ENCODE measurements around the gene SETD7. TPM values are rescaled to one million over a fixed set of nuclear protein-coding genes. Genes with fewer than 3 reads are reported as not detected.
"Not testable (repeated sequence)": the region's sequence is repeated elsewhere in the genome, so short reads cannot be mapped to it uniquely, and the experiment has no call there.

The SETD7 gene
- polyA plus RNA-seq, 1 donor from 2014 or later, result 12.0 TPM

GRCh38 chr4:139451997-139452396 is 104.0 kb downstream of the SETD7 start:
- Histone ChIP-seq H3K4me2 (ENCODE audit: low read length) (peak overlapping the region; percentile 74), H3K4me3 (ENCODE audit: low read length) (peak overlapping the region; percentile 87), H3K9ac (ENCODE audit: low read length) (no peak overlapping the region), H3K9me2 (ENCODE audit: insufficient read depth, low read length) (no peaks in the 10 kb centered on the region), H4K20me1 (ENCODE audit: insufficient read depth) (no peaks in the 10 kb centered on the region), H3K9me3 (ENCODE audit: low read length) (no peaks in the 10 kb centered on the region), H3F3A (ENCODE audit: insufficient read depth, low read length, poor library complexity, severe bottlenecking) (no peaks in the 10 kb centered on the region), H3K36me3 (ENCODE audit: insufficient read depth, low read length) (no peaks in the 10 kb centered on the region), H3K27ac (ENCODE audit: low read length) (no peak overlapping the region), H2AFZ (ENCODE audit: low read depth, low read length) (no peak overlapping the region), H3K27me3 (ENCODE audit: insufficient read depth, low read depth, low read length) (no peaks in the 10 kb centered on the region), H3K79me2 (replicated peaks; ENCODE audit: insufficient read depth, low read length) (peaks cover 19% of the 10 kb centered on the region)
- TF ChIP-seq TAF1 (IDR thresholded peaks at IDR 0.05; ENCODE audit: low read depth), result no peak

- no peaks in the 10 kb centered on the region for H3K9me3 ChIP-seq (ENCODE audit: low read length)
- H3K9ac ChIP-seq (ENCODE audit: low read length), result no peak overlapping the region
- H3K9me2 ChIP-seq (ENCODE audit: insufficient read depth, low read length), result no peaks in the 10 kb centered on the region
- TF ChIP-seq CTCF (IDR thresholded peaks at IDR 0.05; ENCODE audit: poor library complexity, severe bottlenecking) (no peak), POLR2AphosphoS5 (IDR thresholded peaks at IDR 0.05) (no peak), RAD21 (conservative IDR thresholded peaks at IDR 0.05) (no peak), REST (IDR thresholded peaks at IDR 0.05; ENCODE audit: borderline replicate concordance) (no peak), MXI1 (conservative IDR thresholded peaks at IDR 0.05; ENCODE audit: poor library complexity, severe bottlenecking) (no peak), EP300 (conservative IDR thresholded peaks at IDR 0.05; ENCODE audit: poor library complexity, severe bottlenecking) (no peak), SMC3 (conservative IDR thresholded peaks at IDR 0.05; ENCODE audit: poor library complexity) (no peak), TAF1 (IDR thresholded peaks at IDR 0.05; ENCODE audit: low read depth) (no peak), EZH2 (IDR thresholded peaks at IDR 0.05; ENCODE audit: borderline replicate concordance, insufficient read depth, low read length, poor library complexity, severe bottlenecking) (no peak)
- no peaks in the 10 kb centered on the region for H3F3A ChIP-seq (ENCODE audit: insufficient read depth, low read length, poor library complexity, severe bottlenecking)
- H4K20me1 ChIP-seq (ENCODE audit: insufficient read depth), result no peaks in the 10 kb centered on the region
- no peak overlapping the region for H2AFZ ChIP-seq (ENCODE audit: low read depth, low read length)
- H3K79me2 ChIP-seq (replicated peaks; ENCODE audit: insufficient read depth, low read length), result peaks cover 8% of the 10 kb centered on the region
- H3K4me2 ChIP-seq (ENCODE audit: low read length), result no peak overlapping the region
- H3K27me3 ChIP-seq (ENCODE audit: insufficient read depth, low read depth, low read length), result no peaks in the 10 kb centered on the region
- no peak overlapping the region for H3K27ac ChIP-seq (ENCODE audit: low read length)
- H3K36me3 ChIP-seq (ENCODE audit: insufficient read depth, low read length), result no peaks in the 10 kb centered on the region
- H3K4me3 ChIP-seq (ENCODE audit: low read length), result no peak overlapping the region
Observed at GRCh38 chr4:139450586-139450985, 105.4 kb downstream of the SETD7 start.

- not testable (repeated sequence) for H3K9ac ChIP-seq (ENCODE audit: low read length); H3K4me3 ChIP-seq (ENCODE audit: low read length); H3K79me2 ChIP-seq (replicated peaks; ENCODE audit: insufficient read depth, low read length); H3K36me3 ChIP-seq (ENCODE audit: insufficient read depth, low read length); H3K9me3 ChIP-seq (ENCODE audit: low read length); H3K4me2 ChIP-seq (ENCODE audit: low read length); H2AFZ ChIP-seq (ENCODE audit: low read depth, low read length); H3K27ac ChIP-seq (ENCODE audit: low read length); H3F3A ChIP-seq (ENCODE audit: insufficient read depth, low read length, poor library complexity, severe bottlenecking); H3K9me2 ChIP-seq (ENCODE audit: insufficient read depth, low read length); H3K27me3 ChIP-seq (ENCODE audit: insufficient read depth, low read depth, low read length); H4K20me1 ChIP-seq (ENCODE audit: insufficient read depth)
Observed at GRCh38 chr4:139447078-139447477, 108.9 kb downstream of the SETD7 start.

Other genes starting within 250 kb of the SETD7 start
- gene RAB33B, start 102.1 kb downstream of the SETD7 start, polyA plus RNA-seq, result 8.6 and 10.7 TPM in 2 replicates
- 2.0 and 5.2 TPM in 2 replicates for gene MGST2, start 109.6 kb upstream of the SETD7 start, polyA plus RNA-seq